Hippocampal formation (tissue), 2 donors: ENCODE data around the gene SPC25.

Experiments used
- DNase-seq, 2 donors: peaks; one replicate each; lab custom pipeline; 2025; lab: John Stamatoyannopoulos, UW

SPC25 gene

GRCh38 chr2:168843253-168843652 lies 47.0 kb downstream of the SPC25 start:
- DNase-seq, result no peak

DNA sequence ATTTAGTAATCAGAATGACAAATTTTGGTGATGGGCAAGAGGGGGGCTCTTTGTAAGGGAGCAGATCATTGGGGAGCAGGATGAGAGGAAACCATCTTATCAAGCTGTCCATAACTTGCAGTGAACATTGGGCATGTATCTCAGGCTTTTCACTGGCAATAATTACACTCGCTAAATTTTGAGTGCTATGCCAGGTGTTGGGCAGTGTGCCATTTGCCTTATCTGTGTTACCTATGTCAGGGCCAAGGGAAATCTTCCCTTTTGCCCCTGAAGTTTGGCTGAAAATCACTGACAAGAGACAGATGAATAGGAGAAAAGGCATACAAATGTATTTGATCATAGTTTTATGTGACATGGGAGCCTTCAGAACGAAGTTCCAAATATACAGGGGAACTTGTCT lies 48.8 kb downstream of the SPC25 start:
- DNase-seq, result no peak

DNA sequence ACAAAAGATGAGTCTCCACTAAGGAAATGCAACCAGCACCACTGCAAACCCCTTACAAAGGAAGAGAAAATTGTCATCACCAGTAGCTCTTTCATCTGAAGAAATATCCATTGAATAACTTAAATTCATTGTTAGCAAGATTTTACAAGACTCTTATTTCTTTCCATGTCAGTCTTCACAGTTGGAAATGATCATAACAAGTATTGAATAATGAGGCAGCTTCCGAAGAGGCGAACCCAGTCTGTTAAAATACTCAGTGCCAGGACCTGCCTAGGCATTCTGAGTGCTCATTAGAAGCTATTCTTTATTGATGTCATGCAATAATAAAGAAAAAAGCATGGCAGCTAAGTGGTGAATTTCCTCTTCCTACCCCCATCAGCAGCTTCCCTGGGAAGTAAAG lies 54.3 kb downstream of the SPC25 start:
- DNase-seq, result no peak

- DNase-seq, result no peak
Observed at GRCh38 chr2:168831662-168832061, 58.6 kb downstream of the SPC25 start.

- no peak for DNase-seq
Observed at GRCh38 chr2:168830958-168831357, 59.3 kb downstream of the SPC25 start.

DNA sequence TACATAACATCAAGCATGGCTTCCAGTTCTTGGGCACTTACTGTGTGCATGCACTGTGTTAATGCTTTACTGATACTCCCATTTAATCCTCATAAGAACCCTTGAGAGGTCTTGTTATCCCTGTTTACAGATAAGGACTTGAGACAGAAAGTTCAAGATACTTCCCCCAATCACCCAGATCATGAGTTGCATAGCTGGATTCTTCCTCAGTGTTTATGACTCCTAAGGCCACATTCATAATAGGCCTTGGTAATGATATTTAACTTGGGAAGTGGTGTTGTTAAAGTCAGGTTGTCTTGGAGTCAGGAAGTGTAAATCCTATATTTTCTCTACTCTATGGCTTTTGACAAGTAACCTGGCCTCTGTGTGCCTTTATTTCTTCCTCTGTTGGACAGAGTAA lies 65.1 kb downstream of the SPC25 start:
- DNase-seq, result no peak

DNA sequence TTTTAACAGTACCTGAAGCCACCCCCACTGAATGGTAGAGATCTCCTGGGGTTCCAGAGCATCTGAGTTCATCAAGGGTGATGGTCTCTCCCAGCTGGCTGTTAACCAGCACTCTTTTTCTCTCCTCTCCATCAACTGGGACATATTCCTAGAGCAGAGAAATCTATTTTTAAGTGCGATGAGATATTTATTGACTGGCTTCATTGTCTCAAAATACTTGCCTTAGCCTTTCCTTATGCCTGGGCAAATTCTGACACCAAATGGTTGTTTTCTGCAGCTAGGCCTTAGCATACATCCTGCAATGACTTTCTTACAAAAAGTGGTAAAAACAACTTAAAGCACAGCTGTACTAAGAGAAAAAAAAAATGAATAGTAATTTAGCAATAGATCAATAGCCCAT lies 68.2 kb downstream of the SPC25 start:
- no peak for DNase-seq

DNA sequence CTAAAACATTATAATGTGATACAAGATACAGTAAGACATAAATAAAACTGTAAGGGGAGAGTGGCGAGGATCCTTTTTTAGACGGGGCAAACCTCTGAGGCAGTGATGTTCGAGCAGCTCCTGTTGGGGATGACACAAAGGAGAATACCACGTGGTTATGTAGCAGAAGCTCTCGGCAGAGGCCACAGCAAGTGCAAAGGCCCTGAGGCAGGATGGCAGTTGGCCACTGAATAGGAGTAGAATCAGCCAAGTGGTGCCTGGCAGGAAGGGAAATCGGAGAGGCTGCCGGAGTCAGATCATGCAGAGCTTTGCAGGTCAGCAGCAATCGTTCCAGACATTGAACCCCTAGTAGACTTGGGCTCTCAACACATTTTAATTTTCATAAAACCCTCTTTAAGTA lies 68.7 kb downstream of the SPC25 start:
- no peak for DNase-seq
